ENCODE measurements around the gene PMVK.
"Not testable (repeated sequence)": the region's sequence is repeated elsewhere in the genome, so short reads cannot be mapped to it uniquely, and the experiment has no call there.

Gene PMVK

GRCh38 chr1:154936555-154937084 lies at the start of gene PMVK:
Gene PMVK, minus strand, starts transcription at chr1:154936719. Its CDS starts 34 bp downstream, at chr1:154936685.
- DNase-seq (ENCODE audit: low read depth), result peak; percentile 94

GRCh38 chr1:154983776-154984466 lies 47.4 kb upstream of the PMVK start:
- DNase-seq (ENCODE audit: low read depth), result no peak

- DNase-seq (ENCODE audit: low read depth), result peak; percentile 100
Observed at GRCh38 chr1:154982897-154983648, 46.6 kb upstream of the PMVK start, which contains the start of gene FLAD1. Gene FLAD1, plus strand, starts transcription at chr1:154983344. Its CDS starts 351 bp downstream, at chr1:154983695.

- DNase-seq (ENCODE audit: low read depth), result no peak
Observed at GRCh38 chr1:154982341-154982740, 45.8 kb upstream of the PMVK start.

- no peak for DNase-seq (ENCODE audit: low read depth)
Observed at GRCh38 chr1:154978360-154978759, 41.8 kb upstream of the PMVK start.

GRCh38 chr1:154977762-154978161 lies 41.2 kb upstream of the PMVK start:
- DNase-seq (ENCODE audit: low read depth), result not testable (repeated sequence)

GRCh38 chr1:154975409-154976059 lies 39.0 kb upstream of the PMVK start:
- peak; percentile 52 for DNase-seq (ENCODE audit: low read depth)

GRCh38 chr1:154974808-154975408 lies 38.4 kb upstream of the PMVK start:
- DNase-seq (ENCODE audit: low read depth), result peak; percentile 90

- DNase-seq (ENCODE audit: low read depth), result peak; percentile 100
Observed at GRCh38 chr1:154974102-154974807, 37.7 kb upstream of the PMVK start, which contains the start of gene CKS1B. Gene CKS1B, plus strand, starts transcription at chr1:154974681. Its CDS starts 65 bp downstream, at chr1:154974746.

GRCh38 chr1:154973344-154974101 lies 37.0 kb upstream of the PMVK start:
- peak; percentile 93 for DNase-seq (ENCODE audit: low read depth)

GRCh38 chr1:154972517-154973343 lies 36.2 kb upstream of the PMVK start:
- peak; percentile 81 for DNase-seq (ENCODE audit: low read depth)

- no peak for DNase-seq (ENCODE audit: low read depth)
Observed at GRCh38 chr1:154972213-154972516, 35.6 kb upstream of the PMVK start.

GRCh38 chr1:154971341-154971998 lies 35.0 kb upstream of the PMVK start:
- no peak for DNase-seq (ENCODE audit: low read depth)

GRCh38 chr1:154970631-154971340 lies 34.3 kb upstream of the PMVK start, which contains the start of gene SHC1:
Gene SHC1, minus strand, starts transcription at chr1:154970747. Its CDS starts 221 bp downstream, at chr1:154970526.
- peak; percentile 97 for DNase-seq (ENCODE audit: low read depth)

GRCh38 chr1:154969860-154970452 lies 33.4 kb upstream of the PMVK start:
- no peak for DNase-seq (ENCODE audit: low read depth)

GRCh38 chr1:154969246-154969645 lies 32.7 kb upstream of the PMVK start:
- no peak for DNase-seq (ENCODE audit: low read depth)

GRCh38 chr1:154968731-154969130 lies 32.2 kb upstream of the PMVK start:
- no peak for DNase-seq (ENCODE audit: low read depth)

- DNase-seq (ENCODE audit: low read depth), result no peak
Observed at GRCh38 chr1:154967331-154967950, 30.9 kb upstream of the PMVK start.
